HL-60/S4 treated with retinoic acid at 250 ng/mL for 4 days and 3 days (cell line): Measurements from ENCODE around the gene GOLGA3.
"Not testable (repeated sequence)": the region's sequence is repeated elsewhere in the genome, so short reads cannot be mapped to it uniquely, and the experiment has no call there.

Experiments
- in situ Hi-C: fragments of 300-500 bp; cut with MboI; formaldehyde crosslinking; loops from 2 replicates; pipeline ENCODE4 v1.7.0; 2022; ENCODE audit warnings: low sequenced_read_pairs

Gene GOLGA3, protein sequence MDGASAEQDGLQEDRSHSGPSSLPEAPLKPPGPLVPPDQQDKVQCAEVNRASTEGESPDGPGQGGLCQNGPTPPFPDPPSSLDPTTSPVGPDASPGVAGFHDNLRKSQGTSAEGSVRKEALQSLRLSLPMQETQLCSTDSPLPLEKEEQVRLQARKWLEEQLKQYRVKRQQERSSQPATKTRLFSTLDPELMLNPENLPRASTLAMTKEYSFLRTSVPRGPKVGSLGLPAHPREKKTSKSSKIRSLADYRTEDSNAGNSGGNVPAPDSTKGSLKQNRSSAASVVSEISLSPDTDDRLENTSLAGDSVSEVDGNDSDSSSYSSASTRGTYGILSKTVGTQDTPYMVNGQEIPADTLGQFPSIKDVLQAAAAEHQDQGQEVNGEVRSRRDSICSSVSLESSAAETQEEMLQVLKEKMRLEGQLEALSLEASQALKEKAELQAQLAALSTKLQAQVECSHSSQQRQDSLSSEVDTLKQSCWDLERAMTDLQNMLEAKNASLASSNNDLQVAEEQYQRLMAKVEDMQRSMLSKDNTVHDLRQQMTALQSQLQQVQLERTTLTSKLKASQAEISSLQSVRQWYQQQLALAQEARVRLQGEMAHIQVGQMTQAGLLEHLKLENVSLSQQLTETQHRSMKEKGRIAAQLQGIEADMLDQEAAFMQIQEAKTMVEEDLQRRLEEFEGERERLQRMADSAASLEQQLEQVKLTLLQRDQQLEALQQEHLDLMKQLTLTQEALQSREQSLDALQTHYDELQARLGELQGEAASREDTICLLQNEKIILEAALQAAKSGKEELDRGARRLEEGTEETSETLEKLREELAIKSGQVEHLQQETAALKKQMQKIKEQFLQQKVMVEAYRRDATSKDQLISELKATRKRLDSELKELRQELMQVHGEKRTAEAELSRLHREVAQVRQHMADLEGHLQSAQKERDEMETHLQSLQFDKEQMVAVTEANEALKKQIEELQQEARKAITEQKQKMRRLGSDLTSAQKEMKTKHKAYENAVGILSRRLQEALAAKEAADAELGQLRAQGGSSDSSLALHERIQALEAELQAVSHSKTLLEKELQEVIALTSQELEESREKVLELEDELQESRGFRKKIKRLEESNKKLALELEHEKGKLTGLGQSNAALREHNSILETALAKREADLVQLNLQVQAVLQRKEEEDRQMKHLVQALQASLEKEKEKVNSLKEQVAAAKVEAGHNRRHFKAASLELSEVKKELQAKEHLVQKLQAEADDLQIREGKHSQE (N-terminal part only)

DNA sequence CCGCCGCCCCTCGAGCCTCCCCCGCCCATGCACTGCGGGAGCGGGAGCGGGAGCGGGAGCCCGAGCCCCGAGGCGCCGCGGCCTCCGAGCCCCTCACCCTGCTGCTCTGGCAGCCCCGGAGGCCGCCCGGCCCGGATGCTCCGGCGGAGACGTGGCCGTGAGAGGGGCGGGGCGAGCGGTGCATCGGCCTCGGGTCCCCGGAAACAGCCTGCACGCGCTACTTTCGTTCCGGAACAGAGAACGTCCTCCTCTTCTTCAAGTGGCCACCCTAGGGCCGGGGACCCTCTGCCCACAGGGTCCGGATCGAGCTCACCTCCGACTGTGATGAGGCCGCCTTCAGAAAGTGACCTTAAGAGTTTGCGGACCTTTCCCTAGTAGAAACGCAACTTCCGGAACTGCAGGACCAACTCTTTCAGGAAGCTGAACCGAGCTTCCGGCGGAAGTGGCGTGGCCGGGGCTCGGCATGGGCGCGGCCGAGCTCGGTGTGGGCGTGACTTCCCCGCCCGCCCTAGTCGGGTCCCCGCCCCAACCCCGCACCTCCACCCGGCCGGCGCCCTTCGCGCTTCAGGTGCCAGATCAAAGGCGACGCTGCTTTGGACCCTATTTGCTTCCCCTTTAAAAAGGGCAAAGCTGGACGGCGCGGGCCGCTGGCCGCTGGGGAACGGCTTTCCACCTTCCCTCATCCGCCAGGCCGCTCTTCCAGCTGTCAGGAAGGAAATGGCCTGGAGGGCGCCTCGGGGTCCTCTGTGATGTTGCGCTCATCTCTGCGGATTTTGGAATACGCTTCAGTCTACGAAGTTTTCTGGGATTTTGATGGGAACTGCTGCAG, at the start of gene GOLGA3:
GOLGA3 (minus strand) TSS at position 164 of the 829 bp plus-strand sequence. CDS start 6,741 bp downstream, outside the sequence.
- in situ Hi-C loops = no loop called here

DNA sequence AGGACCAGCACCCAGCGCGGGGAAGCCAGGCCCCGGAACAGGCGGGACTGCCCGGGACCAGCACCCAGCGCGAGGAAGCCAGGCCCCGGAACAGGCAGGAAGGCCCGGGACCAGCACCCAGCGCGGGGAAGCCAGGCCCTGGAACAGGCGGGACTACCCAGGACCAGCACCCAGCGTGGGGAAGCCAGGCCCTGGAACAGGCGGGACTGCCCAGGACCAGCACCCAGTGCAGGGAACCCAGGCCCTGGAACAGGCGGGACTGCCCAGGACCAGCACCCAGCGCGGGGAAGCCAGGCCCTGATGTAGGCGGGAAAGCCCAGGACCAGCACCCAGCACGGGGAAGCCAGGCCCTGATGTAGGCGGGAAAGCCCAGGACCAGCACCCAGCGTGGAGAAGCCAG, 46.0 kb upstream of the GOLGA3 start:
- in situ Hi-C loops = not testable (repeated sequence)

DNA sequence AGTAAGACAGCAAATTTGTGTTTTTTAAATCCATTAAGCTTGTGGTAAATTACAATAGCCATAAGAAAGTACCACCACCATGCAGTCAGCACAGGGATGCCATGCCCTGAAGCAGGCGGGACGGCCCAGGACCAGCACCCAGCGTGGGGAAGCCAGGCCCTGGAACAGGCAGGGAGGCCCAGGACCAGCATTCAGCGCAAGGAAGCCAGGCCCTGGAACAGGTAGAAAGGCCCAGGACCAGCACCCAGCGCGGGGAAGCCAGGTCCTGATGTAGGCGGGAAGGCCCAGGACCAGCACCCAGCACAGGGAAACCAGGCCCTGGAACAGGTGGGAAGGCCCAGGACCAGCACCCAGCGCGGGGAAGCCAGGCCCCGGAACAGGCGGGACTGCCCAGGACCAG, 45.5 kb upstream of the GOLGA3 start:
- in situ Hi-C loops = no loop called here

DNA sequence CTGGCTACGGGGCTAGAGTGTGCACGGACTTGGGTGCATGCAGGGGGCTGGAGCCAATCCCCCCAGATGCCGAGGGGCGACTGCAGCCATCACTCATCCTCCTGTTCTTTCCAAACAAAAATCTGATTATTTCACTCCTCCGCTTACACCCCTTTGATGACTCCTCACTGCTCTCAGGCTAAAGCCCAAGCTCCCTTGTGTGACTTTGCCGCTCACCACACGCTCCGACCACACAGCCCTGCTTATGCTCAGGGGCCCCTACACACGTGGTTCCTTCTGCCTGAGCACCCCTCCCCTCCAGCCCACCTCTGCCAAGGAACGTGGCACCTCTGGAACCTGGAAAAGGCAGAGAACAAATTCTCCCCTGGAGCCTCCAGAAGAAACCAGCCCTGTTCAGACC, 45.1 kb upstream of the GOLGA3 start:
- in situ Hi-C loops = no loop called here

DNA sequence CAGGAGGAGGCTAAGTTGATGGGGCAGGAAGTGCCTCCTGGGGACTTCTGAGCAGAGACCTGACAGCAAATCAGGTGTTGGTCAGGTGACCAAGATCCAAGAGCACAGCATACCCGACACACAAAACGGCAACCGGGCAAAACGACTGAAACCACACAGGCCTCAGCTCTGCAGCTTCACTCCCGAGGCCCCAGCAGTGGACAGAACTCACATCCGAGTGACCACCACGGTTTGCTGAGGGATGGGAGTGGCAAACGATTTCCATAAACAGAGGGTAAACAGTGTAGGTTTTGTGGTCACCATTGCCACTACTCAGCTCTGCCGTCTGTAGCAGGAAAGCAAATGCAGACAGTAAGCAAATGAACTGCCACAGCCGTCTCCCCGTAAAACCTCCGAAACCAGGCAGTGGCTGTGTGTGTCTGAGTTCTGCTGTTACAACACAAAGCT, 44.3 kb upstream of the GOLGA3 start:
- in situ Hi-C loops = no loop called here

DNA sequence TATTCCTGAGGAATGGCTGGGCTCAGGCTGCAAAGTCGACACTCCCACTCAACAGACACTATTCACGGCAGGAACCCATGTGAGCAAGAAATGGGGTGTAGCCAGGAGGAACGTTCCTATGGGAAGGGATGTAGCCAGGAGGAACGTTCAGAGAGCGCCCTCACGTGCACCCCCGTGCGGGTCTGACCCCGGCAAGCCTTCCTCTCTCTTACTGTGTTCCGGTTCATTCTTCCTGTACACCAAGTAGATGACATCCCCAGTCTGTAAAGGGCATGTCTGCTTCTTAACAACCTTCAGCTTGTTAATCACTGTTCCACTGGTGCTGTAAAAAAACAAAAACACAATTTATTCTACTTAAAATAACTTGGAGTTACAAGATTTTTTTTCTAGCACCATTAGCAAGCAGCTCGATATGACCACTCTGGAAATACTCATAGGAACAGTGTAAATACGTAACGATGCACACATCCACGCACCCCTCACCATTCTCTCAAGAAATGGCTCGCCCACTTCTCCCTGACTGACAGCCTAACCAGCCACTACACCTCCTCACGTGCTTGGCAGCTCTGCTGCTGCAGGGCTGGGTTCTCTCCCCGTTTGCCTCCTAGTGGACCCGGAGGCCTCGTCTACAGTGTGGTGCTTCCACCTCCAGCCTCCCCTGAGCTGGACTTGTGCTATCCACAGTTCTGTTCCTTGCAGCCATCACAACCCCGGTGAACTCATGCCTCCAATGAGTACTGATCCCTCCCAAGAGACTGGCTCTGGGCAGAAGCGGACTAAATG, 43.6 kb upstream of the GOLGA3 start:
- in situ Hi-C loops = no loop called here

DNA sequence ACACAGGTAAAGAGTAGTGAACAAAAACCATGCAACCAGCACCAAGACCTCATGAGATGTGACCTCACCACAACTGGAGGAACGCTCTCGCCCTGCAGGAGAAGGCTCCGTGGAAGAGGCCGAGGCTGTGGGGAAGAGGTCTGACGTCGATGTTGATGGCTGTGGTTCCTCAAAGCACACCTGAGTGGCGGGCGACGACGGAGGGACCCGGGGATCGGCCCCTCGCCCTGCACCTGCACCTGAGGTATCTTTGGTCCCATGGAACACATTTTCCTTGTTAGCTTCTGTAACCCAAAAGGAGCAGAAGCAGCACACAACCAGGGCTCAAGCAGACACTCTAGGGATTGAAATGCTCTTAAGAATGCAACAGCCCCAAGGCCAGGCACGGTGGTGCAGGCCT, 40.9 kb upstream of the GOLGA3 start:
- in situ Hi-C loops = no loop called here

DNA sequence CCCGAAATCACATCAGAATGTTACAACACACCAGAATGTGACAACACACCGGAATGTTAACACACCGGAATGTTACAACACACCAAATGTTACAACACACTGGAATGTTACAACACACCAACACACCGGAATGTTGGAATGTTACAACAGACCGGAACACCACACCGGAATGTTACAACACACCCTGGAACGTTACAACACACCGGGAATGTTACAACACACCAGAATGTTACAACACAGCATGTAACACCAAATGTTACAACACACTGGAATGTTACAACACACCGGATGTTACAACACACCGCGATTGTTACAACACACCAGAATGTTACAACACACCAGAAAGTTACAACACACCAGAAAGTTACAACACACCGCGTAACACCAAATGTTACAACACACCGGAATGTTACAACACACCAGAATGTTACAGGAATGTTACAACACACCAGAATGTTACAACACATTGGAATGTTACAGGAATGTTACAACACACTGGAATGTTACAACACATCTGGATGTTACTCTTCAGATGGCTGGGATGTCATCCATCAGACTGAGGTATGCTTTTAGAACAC, 37.7 kb upstream of the GOLGA3 start:
- in situ Hi-C loops = no loop called here

DNA sequence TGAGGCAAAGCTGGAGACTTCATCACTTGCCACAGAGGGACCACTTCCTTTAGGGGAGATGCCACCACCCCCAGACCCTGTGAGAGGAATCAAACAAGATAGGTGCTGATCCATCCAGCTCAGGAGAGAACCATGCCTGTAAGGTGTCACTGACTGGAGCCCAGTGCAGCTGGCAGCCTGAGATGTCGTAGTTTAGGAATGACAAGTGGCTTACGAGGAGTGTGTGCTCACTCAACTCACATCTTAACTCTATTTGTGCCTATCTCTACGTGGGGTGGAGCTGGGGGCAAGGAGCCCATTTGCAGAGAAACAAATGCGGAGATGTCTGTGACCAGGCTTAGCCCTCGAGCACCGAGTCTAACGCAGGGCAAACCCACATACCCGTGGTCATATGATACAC, 32.9 kb upstream of the GOLGA3 start:
- in situ Hi-C loops = no loop called here

DNA sequence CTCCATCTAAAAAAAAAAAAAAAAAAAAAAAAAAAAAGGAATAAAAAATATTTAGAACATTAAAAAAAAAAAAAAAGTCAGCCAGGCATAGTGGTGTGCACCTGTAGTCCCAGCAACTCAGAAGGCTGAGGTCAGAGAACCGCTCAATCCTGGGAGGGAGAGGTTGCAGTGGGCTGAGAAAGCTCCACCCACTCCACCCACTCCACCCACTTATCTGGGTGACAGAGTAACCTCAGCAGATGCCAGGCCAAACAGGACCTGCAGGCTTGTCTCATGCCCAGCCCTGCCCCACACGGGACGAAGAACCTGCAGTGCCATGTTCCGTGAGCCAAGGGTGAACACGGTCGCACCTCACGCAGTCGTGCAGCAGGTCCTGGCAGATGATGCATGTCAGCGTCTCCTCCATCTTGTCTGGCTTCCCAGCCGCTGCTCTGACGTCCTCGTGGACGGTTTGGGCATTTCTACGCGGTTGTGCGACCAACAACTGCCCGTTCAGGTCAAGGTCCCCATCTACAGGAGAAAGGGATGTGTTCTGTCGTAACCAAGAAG, 30.1 kb upstream of the GOLGA3 start:
- in situ Hi-C loops = no loop called here

DNA sequence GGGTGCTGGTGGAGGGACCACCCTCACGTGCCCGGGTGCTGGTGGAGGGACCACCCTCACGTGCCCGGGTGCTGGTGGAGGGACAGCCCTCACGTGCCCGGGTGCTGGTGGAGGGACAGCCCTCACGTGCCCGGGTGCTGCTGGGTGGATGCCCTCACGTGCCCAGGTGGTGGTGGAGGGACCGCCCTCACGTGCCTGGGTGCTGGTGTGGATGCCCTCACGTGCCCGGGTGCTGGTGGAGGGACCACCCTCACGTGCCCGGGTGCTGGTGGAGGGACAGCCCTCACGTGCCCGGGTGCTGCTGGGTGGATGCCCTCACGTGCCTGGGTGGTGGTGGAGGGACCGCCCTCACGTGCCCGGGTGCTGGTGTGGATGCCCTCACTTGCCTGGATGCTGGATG, 28.4 kb upstream of the GOLGA3 start:
- in situ Hi-C loops = not testable (repeated sequence)

DNA sequence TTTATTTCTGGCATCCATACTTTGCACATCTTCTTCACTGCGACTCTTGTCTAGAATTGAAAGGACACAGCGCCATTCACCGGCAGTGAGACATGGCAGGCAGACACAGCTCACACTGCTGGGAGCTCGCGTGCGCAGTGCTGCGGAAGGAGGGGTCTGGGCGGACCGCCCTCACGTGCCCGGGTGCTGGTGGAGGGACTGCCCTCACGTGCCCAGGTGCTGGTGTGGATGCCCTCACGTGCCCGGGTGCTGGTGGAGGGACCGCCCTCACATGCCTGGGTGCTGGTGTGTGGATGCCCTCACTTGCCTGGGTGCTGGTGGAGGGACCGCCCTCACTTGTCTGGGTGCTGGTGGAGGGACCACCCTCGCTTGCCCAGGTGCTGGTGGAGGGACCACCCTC, 27.9 kb upstream of the GOLGA3 start:
- in situ Hi-C loops = no loop called here

DNA sequence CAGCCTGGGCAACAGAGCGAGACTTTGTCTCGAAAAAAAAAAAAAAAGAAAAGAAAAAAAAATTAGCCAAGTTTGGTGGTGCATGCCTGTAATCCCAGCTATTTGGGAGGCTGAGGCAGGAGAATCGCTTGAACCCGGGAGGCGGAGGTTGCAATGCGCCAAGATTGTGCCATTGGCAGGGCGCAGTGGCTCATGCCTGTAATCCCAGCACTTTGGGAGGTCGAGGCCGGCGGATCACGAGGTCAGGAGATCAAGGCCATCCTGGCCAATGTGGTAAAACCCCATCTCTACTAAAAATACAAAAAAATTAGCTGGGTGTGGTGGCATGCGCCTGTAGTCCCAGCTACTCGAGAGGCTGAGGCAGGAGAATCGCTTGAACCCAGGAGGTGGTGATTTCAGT, 26.5 kb upstream of the GOLGA3 start:
- in situ Hi-C loops = not testable (repeated sequence)

DNA sequence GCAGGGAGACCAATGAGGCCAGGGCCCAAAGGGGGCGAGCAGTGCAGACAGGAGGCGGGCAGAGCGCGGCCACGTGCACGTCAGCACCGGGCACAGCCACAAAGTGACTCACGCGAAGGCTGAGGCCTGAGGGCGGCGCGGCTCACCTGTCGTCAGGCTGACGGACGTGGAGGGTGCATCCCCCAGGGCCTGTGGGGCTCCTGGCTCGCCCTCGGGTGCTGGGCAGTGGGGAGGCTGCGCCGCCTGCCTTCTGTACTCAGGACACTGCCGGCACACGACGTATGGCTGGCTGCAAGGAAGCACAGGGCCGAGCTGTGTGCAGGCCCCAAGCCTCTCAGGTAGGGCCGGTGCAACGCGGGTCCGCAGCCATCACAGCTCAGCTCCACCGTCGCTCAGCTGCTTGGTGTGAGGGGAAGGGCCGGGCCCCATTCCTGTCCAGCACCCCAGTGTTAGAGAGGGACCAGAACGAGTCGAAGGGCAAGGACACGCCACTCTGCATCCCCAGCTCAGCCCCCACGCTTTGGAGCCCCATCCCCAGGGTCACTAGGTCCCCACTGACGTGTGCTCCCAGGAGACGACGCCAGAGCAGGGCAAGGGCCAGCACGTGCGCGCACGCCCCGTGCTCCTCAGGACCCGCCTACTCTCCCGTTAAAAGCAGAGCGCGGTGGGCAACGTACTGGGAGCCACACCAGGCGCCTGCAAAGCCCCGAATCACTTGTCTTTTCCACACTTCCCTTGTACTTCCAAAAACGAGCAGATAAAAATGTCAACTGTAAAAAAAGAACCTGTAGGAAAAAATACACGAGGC, 24.8 kb upstream of the GOLGA3 start:
- in situ Hi-C loops = no loop called here

DNA sequence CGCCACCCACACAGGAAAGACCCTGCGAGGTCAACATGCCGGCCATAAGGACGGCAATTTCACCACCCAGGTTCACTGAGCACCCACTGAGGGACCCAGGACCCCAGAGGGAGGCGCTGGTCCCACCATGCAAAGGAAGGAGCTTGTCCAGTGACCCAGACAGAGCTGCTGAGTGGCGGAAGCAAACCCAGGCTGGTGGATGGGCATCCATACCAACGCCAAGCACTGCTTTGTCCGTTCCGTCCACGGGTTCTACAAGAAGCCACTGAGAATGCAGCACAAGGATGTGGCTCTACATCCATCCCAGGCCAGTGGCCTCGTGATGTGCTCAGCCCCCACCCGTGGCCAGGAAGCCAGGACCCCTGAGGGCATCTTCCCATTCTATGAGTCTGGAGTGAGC, 23.8 kb upstream of the GOLGA3 start:
- in situ Hi-C loops = no loop called here

DNA sequence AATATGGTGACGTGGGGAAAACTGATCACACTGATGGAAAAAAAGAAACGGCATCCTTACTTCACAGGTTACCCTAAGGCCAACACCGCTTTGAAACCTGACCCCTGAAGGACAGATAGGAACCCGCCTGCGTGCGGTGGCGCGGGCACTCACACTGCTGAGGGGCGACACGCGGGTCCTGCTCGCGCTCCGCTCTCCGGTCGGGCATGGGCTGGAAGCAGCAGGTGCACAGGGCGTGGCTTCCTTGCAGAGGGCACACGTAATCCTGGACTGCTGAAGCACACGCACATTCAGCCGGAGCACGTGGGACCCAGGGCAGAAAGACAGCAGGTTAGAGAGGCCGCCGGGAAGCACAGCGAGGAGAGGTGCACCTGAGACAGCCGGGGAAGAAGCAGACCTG, 22.8 kb upstream of the GOLGA3 start:
- in situ Hi-C loops = no loop called here

DNA sequence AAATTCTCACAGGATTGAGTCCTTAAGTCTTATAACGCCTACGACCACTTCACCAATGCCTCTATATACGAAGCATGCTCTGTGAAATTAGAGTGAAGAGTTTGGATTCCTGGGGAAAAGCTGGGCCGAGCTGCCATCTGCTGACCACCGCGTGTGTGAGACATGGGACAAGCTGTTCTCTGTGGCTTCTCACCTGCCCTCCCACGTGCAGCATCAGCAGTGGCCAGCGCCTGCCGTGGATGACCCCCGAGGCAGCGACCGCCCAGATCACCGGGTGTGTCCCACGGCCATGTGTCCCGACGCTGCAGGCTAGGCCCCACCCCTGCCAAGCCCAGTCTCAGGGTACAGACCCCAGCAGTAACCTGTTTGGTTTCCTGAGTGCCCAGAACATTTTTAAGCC, 21.6 kb upstream of the GOLGA3 start:
- in situ Hi-C loops = no loop called here

DNA sequence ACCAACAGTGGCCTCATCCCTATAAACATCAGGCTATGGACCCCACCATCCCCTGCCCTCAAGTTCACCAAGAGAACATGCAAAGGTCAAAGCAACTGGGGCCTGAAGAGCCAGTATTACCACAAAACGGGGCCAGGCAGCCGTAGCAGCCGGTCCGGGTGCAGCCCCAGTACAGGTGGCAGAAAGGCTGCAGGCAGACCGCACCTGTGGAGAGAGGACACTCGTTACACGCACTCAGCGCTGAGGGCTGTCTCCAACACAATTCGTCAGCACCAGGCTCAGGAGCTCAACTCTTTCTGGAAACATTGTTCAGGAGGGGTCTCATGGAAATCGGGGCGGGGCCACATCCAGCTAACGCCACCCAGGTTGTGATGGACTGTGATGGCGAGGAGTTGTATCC, 19.9 kb upstream of the GOLGA3 start:
- in situ Hi-C loops = no loop called here
